ENCODE data around the gene SLC12A4. TPM values are rescaled to one million over a fixed set of nuclear protein-coding genes. Genes with fewer than 3 reads are reported as not detected.

Gene SLC12A4
- total and polyA plus RNA-seq, 2 experiments from 2014 or later, result 19.9 to 53.0 TPM

DNA sequence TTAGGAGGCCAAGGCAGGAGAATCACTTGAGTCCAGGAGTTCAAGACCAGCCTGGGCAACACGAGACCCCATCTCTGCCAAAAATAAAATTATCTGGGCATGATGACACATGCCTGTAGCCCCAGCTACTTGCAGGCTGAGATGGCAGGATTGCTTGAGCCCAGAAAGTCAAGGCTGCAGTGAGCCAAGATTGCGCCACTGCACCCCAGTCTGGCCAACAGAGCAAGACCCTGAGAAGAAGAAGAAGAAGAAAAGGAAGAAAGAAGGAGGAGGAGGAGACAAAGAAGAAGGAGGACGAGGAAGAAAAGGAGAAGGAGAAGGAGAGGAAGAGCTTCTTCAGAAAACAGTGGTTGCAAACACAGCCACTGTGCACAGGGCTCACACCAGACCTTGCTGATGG, 20.2 kb upstream of the SLC12A4 start:
- no peak for ATAC-seq
- no peaks in the 10 kb centered on the region for H3K4me1 ChIP-seq (ENCODE audit: insufficient read depth)
- H3F3A ChIP-seq (replicated peaks; ENCODE audit: low read depth), result no peaks in the 10 kb centered on the region
- peaks cover 18% of the 10 kb centered on the region for H3K27me3 Mint-ChIP-seq (ENCODE audit: insufficient read depth, low read depth, poor library complexity)
- H3K27ac Mint-ChIP-seq, result no peak overlapping the region
- H3K79me2 ChIP-seq (replicated peaks; ENCODE audit: insufficient read depth), result no peaks in the 10 kb centered on the region
- no peak overlapping the region for H2AFZ ChIP-seq
- H3K9me3 Mint-ChIP-seq, result peaks cover 4% of the 10 kb centered on the region; the same call in 1 of the 3 replicates
- no peak overlapping the region for H3K4me3 ChIP-seq
- peaks cover 3% of the 10 kb centered on the region; the same call in 1 of the 2 replicates for H3K9me2 ChIP-seq (ENCODE audit: insufficient read depth)
- no peak overlapping the region for H3K4me3 Mint-ChIP-seq
- no peaks in the 10 kb centered on the region for H3K4me1 Mint-ChIP-seq
- TF ChIP-seq NANOG (IDR thresholded peaks at IDR 0.05; ENCODE audit: borderline replicate concordance) (no peak), JUNB (IDR thresholded peaks at IDR 0.05; ENCODE audit: unreplicated experiment) (no peak), EZH2 (IDR thresholded peaks at IDR 0.05; ENCODE audit: low read depth, unreplicated experiment) (no peak), CREB1 (CRISPR knock-in tag; IDR thresholded peaks at IDR 0.05; ENCODE audit: low read depth) (no peak), REST (IDR thresholded peaks at IDR 0.05; ENCODE audit: unreplicated experiment) (no peak), STAT1 (IDR thresholded peaks at IDR 0.05; ENCODE audit: unreplicated experiment) (no peak), ZNF331 (CRISPR knock-in tag; IDR thresholded peaks at IDR 0.05; ENCODE audit: low read depth) (no peak), EZH2phosphoT487 (IDR thresholded peaks at IDR 0.05; ENCODE audit: unreplicated experiment) (no peak), ZNF114 (CRISPR knock-in tag; IDR thresholded peaks at IDR 0.05) (no peak)
- TF ChIP-seq, protein P1, sequence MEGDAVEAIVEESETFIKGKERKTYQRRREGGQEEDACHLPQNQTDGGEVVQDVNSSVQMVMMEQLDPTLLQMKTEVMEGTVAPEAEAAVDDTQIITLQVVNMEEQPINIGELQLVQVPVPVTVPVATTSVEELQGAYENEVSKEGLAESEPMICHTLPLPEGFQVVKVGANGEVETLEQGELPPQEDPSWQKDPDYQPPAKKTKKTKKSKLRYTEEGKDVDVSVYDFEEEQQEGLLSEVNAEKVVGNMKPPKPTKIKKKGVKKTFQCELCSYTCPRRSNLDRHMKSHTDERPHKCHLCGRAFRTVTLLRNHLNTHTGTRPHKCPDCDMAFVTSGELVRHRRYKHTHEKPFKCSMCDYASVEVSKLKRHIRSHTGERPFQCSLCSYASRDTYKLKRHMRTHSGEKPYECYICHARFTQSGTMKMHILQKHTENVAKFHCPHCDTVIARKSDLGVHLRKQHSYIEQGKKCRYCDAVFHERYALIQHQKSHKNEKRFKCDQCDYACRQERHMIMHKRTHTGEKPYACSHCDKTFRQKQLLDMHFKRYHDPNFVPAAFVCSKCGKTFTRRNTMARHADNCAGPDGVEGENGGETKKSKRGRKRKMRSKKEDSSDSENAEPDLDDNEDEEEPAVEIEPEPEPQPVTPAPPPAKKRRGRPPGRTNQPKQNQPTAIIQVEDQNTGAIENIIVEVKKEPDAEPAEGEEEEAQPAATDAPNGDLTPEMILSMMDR (conservative IDR thresholded peaks at IDR 0.05; ENCODE audit: low read depth in 2 of 2), result no peak
- TF ChIP-seq, protein P2, sequence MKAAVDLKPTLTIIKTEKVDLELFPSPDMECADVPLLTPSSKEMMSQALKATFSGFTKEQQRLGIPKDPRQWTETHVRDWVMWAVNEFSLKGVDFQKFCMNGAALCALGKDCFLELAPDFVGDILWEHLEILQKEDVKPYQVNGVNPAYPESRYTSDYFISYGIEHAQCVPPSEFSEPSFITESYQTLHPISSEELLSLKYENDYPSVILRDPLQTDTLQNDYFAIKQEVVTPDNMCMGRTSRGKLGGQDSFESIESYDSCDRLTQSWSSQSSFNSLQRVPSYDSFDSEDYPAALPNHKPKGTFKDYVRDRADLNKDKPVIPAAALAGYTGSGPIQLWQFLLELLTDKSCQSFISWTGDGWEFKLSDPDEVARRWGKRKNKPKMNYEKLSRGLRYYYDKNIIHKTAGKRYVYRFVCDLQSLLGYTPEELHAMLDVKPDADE (IDR thresholded peaks at IDR 0.05), result no peak
- TF ChIP-seq, protein P3, sequence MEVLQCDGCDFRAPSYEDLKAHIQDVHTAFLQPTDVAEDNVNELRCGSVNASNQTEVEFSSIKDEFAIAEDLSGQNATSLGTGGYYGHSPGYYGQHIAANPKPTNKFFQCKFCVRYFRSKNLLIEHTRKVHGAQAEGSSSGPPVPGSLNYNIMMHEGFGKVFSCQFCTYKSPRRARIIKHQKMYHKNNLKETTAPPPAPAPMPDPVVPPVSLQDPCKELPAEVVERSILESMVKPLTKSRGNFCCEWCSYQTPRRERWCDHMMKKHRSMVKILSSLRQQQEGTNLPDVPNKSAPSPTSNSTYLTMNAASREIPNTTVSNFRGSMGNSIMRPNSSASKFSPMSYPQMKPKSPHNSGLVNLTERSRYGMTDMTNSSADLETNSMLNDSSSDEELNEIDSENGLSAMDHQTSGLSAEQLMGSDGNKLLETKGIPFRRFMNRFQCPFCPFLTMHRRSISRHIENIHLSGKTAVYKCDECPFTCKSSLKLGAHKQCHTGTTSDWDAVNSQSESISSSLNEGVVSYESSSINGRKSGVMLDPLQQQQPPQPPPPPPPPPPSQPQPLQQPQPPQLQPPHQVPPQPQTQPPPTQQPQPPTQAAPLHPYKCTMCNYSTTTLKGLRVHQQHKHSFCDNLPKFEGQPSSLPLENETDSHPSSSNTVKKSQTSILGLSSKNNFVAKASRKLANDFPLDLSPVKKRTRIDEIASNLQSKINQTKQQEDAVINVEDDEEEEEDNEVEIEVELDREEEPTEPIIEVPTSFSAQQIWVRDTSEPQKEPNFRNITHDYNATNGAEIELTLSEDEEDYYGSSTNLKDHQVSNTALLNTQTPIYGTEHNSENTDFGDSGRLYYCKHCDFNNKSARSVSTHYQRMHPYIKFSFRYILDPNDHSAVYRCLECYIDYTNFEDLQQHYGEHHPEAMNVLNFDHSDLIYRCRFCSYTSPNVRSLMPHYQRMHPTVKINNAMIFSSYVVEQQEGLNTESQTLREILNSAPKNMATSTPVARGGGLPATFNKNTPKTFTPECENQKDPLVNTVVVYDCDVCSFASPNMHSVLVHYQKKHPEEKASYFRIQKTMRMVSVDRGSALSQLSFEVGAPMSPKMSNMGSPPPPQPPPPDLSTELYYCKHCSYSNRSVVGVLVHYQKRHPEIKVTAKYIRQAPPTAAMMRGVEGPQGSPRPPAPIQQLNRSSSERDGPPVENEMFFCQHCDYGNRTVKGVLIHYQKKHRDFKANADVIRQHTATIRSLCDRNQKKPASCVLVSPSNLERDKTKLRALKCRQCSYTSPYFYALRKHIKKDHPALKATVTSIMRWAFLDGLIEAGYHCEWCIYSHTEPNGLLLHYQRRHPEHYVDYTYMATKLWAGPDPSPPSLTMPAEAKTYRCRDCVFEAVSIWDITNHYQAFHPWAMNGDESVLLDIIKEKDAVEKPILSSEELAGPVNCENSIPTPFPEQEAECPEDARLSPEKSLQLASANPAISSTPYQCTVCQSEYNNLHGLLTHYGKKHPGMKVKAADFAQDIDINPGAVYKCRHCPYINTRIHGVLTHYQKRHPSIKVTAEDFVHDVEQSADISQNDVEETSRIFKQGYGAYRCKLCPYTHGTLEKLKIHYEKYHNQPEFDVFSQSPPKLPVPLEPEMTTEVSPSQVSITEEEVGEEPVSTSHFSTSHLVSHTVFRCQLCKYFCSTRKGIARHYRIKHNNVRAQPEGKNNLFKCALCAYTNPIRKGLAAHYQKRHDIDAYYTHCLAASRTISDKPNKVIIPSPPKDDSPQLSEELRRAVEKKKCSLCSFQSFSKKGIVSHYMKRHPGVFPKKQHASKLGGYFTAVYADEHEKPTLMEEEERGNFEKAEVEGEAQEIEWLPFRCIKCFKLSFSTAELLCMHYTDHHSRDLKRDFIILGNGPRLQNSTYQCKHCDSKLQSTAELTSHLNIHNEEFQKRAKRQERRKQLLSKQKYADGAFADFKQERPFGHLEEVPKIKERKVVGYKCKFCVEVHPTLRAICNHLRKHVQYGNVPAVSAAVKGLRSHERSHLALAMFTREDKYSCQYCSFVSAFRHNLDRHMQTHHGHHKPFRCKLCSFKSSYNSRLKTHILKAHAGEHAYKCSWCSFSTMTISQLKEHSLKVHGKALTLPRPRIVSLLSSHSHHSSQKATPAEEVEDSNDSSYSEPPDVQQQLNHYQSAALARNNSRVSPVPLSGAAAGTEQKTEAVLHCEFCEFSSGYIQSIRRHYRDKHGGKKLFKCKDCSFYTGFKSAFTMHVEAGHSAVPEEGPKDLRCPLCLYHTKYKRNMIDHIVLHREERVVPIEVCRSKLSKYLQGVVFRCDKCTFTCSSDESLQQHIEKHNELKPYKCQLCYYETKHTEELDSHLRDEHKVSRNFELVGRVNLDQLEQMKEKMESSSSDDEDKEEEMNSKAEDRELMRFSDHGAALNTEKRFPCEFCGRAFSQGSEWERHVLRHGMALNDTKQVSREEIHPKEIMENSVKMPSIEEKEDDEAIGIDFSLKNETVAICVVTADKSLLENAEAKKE (CRISPR knock-in tag; IDR thresholded peaks at IDR 0.05), result no peak
- peaks cover 3% of the 10 kb centered on the region; the same call in 1 of the 2 replicates for H3K27me3 ChIP-seq (ENCODE audit: insufficient read depth)
- no peak overlapping the region for H3K4me2 ChIP-seq
- no peaks in the 10 kb centered on the region for H4K20me1 ChIP-seq (replicated peaks; ENCODE audit: insufficient read depth)
- DNase-seq (ENCODE audit: low spot score), result no peak
- no peaks in the 10 kb centered on the region for H3K36me3 ChIP-seq (ENCODE audit: insufficient read depth)
- H3K36me3 Mint-ChIP-seq (ENCODE audit: low read depth), result no peaks in the 10 kb centered on the region
- H3K27ac ChIP-seq (ENCODE audit: low read depth), result no peak overlapping the region
